ENCODE data around the gene NASP. TPM values are rescaled to one million over a fixed set of nuclear protein-coding genes. Genes with fewer than 3 reads are reported as not detected.

Gene NASP, protein sequence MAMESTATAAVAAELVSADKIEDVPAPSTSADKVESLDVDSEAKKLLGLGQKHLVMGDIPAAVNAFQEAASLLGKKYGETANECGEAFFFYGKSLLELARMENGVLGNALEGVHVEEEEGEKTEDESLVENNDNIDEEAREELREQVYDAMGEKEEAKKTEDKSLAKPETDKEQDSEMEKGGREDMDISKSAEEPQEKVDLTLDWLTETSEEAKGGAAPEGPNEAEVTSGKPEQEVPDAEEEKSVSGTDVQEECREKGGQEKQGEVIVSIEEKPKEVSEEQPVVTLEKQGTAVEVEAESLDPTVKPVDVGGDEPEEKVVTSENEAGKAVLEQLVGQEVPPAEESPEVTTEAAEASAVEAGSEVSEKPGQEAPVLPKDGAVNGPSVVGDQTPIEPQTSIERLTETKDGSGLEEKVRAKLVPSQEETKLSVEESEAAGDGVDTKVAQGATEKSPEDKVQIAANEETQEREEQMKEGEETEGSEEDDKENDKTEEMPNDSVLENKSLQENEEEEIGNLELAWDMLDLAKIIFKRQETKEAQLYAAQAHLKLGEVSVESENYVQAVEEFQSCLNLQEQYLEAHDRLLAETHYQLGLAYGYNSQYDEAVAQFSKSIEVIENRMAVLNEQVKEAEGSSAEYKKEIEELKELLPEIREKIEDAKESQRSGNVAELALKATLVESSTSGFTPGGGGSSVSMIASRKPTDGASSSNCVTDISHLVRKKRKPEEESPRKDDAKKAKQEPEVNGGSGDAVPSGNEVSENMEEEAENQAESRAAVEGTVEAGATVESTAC
- total RNA-seq, result 100 to 1,000 TPM in 5 of 8 experiments, 10 to 100 TPM in 3; 34.6 to 392 (median 116) TPM

DNA sequence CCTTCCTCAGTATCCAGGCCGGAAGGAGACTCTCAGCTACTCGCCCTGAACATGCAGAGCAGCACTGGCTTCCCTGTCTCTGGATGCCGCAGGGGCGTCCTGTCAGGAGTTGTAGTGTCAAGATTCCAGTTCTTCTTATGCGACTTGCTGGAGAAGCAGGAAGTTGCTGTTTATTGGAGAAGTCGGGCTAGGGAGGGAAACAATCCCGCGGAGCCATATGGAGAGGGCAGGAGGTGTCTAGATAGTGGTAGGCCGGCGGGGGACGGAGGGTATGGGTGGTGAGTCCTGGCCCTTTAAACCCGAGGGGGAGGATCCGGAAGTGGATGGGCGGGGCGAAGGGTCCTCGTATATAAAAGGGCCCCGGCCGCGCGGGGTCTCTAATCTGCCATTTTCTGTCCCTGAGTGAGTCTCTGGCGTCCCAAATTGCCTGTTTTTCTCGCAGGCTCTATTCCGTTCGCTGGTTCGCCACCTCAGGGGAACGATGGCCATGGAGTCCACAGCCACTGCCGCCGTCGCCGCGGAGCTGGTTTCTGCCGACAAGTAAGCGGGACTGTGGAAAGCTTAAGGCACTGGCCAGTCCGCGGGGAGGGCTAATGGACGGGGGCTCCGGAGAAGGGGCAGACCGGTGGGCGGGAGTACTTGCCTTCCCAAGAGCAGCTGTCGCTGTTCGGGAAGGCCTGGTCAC lies at the start of gene NASP:
Gene NASP (plus strand): TSS at position 376 of the 685 bp plus-strand sequence. CDS start 106 bp downstream, at position 482.
- Histone ChIP-seq H3K4me3 (peak within 1 kb of the TSS; percentile 75 to 94 (median 89)), H3K27ac (peak within 1 kb of the TSS; percentile 75 to 78), H3K4me1 (replicated peaks in 1 of 2) (peaks cover 3 to 6% of the 10 kb centered on the region in 2 donors)
- peak; percentile 65 to 83 (median 77) for ATAC-seq (replicated peaks in 6 of 8)
- 0 to 1% (median 0%) methylated on average over 1 to 26 of the region's 41 CpGs; no CpG with 5 or more reads in 5 of the 10 experiments for WGBS, 10 experiments
- in situ Hi-C loops (cut with MboI; ENCODE audit: low pct_unique_long_range_greater_than_20kb in 2 of 9, low sequenced_read_pairs in 9 of 9, unreplicated experiment in 9 of 9), result no loop called here

DNA sequence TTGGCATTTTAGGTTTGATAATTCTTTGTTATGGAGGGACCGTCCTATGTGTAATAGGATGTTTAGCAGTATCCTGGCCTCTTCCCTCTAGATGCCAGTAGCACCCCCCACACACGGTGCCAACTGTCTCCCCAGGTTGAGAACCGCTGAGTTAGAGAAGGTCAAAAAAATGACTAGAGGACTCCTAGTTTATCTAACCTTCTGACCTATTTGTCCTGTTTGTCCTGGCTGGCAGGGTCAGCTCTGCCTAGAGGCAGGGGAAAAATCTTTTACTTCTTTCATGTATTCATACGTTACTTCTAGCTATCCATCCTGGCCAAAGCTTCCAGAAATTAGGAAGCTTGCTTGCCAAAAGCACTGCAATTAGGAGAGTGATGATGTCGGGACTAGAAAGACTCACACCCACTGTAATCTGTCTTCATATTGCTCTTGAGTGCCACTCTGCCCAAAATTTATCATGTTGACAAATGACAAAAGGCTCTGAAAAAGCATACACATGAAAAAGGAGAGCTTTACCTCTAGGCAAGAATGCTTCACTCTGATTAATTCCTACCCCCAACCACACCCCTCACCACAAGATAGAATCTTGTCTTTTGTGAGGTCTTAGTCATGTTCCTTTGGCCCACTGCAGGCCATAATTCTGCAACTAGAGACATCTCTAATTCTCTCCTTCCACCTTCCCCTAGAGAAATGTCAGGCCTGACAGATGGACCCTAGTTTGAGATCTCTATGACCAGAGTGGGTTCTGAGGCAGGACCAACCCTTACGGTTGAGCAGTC lies 47.7 kb upstream of the NASP start:
- H3K4me3 ChIP-seq, result no peak overlapping the region
- WGBS, 10 experiments, result 33 to 100% (median 55%) methylated on average over 1 to 6 of the region's 6 CpGs
- H3K27ac ChIP-seq, result no peak overlapping the region
- in situ Hi-C loops (cut with MboI; ENCODE audit: low pct_unique_long_range_greater_than_20kb in 2 of 9, low sequenced_read_pairs in 9 of 9, unreplicated experiment in 9 of 9), result no loop called here
- ATAC-seq (replicated peaks in 6 of 8), result peak in 5 of 8 experiments; percentile 32 to 66 (median 53)
- H3K4me1 ChIP-seq (replicated peaks in 1 of 2), result peaks cover 9 to 13% of the 10 kb centered on the region in 2 donors

DNA sequence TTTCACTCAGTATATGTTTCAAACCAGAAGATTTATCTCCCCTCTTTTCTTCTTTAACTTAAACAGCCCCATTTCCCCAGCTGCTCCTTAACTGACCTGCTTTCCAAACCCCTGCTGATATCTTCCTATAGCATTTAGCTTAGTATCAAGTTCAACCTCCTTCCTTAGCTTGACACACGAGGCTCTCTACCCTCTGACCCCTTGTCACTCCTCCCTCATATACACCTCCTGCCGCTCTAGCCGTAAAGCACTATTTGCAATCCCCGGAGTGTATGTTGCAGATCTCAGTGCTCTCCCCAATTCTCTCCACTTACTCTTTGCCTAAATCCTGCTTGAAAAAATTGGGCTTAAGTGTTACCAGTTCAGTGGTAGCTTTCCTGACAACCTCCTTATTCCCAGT lies 47.0 kb upstream of the NASP start:
- Histone ChIP-seq H3K4me3 (no peak overlapping the region), H3K4me1 (replicated peaks in 1 of 2) (peaks cover 9 to 13% of the 10 kb centered on the region in 2 donors), H3K27ac (no peak overlapping the region)
- 12 to 100% (median 60%) methylated on average over 1 to 4 of the region's 4 CpGs; no CpG with 5 or more reads in 1 of the 10 experiments for WGBS, 10 experiments
- in situ Hi-C loops (cut with MboI; ENCODE audit: low pct_unique_long_range_greater_than_20kb in 2 of 9, low sequenced_read_pairs in 9 of 9, unreplicated experiment in 9 of 9), result no loop called here
- peak in 2 of 8 experiments; percentile 16 to 21 for ATAC-seq (replicated peaks in 6 of 8)

DNA sequence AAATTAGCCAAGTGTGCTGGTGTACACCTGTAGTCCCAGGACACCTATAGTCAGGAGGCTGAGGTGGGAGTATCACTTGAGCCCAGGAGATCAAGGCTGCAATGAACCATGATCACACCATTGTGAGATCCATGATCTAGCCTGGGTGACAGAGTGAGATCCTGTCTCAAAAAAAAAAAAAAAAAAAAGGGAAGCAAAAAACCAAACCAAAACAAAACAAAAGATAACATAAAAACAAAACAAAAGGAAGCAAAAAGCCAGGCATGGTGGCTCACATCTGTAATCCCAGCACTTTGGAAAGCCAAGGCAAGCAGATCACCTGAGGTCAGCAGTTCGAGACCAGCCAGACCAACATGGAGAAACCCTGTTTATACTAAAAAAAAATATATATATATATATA lies 42.6 kb upstream of the NASP start:
- H3K4me3 ChIP-seq, result no peak overlapping the region
- 56 to 100% (median 85%) methylated on average over 1 of the region's 1 CpG; no CpG with 5 or more reads in 2 of the 10 experiments for WGBS, 10 experiments
- in situ Hi-C loops (cut with MboI; ENCODE audit: low pct_unique_long_range_greater_than_20kb in 2 of 9, low sequenced_read_pairs in 9 of 9, unreplicated experiment in 9 of 9), result no loop called here
- ATAC-seq (replicated peaks in 6 of 8), result no peak
- peaks cover 6 to 9% of the 10 kb centered on the region in 2 donors for H3K4me1 ChIP-seq (replicated peaks in 1 of 2)
- no peak overlapping the region for H3K27ac ChIP-seq

DNA sequence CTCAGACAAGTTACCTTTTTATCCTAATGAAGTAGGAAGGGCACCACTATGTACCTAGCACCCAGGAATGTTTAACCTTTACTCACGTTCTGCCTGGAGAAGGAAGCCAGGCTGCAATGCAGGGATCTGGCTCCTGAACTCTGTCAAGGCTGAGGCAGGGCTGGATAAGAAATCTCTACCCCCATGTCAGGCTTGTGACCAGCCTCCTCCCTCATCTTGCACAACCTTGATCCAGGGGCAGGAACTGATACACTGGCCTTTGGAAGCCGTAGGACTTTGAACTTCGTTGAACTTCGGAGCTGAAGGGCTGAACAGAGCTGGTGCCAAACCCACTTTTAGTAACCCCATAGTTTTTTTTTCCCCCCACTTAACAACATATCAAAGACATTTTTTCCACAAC lies 41.2 kb upstream of the NASP start:
- H3K4me3 ChIP-seq, result no peak overlapping the region
- in situ Hi-C loops (cut with MboI; ENCODE audit: low pct_unique_long_range_greater_than_20kb in 2 of 9, low sequenced_read_pairs in 9 of 9, unreplicated experiment in 9 of 9), result no loop called here
- WGBS, 10 experiments, result 57 to 100% (median 87%) methylated on average over 1 to 4 of the region's 4 CpGs; no CpG with 5 or more reads in 2 of the 10 experiments
- H3K4me1 ChIP-seq (replicated peaks in 1 of 2), result no peaks in the 10 kb centered on the region
- no peak for ATAC-seq (replicated peaks in 6 of 8)
- no peak overlapping the region for H3K27ac ChIP-seq

DNA sequence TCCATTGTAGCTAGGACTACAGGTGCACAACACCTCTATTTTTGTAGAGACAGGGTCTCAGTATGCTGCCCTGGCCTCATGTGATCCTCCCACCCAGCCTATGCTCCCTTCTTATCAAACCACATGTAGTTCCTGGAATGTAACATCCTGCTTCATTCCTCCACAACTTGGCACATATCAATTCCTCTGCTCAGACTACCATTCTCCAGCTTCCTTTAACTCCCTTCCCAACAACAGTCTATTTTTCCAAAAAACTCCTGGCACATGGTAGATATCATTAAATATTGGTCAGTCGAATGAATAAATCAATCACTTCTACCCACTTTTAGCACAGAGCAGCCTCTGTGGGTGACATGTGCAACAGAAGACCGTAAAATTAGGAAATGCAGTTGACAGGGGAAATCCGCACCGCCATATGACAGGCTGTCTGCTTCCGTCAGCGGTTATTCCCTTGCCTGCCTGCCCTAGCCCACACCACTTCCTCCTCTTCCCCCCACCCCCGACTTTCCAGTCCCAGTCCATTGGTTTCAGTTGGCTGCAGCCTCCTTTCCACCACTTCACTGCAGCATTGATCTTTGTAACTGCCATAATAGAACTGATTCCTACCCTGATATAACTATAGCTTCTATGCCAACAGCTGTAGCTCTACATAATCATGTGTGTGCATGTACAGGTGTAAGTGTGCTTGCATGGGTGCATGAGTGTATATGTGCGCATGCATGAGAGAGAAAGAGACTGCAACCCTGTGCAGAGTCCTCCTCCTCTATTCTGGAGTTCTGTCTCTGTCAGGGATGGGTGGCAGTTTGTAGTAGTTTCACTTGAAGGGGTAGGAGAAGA lies 40.0 kb upstream of the NASP start:
- Histone ChIP-seq H3K27ac (no peak overlapping the region), H3K4me1 (replicated peaks in 1 of 2) (no peaks in the 10 kb centered on the region), H3K4me3 (no peak overlapping the region)
- ATAC-seq (replicated peaks in 6 of 8), result peak in 4 of 8 experiments; percentile 22 to 46 (median 32)
- in situ Hi-C loops (cut with MboI; ENCODE audit: low pct_unique_long_range_greater_than_20kb in 2 of 9, low sequenced_read_pairs in 9 of 9, unreplicated experiment in 9 of 9), result no loop called here
- 0 to 100% (median 52%) methylated on average over 1 to 8 of the region's 8 CpGs; no CpG with 5 or more reads in 1 of the 10 experiments for WGBS, 10 experiments

DNA sequence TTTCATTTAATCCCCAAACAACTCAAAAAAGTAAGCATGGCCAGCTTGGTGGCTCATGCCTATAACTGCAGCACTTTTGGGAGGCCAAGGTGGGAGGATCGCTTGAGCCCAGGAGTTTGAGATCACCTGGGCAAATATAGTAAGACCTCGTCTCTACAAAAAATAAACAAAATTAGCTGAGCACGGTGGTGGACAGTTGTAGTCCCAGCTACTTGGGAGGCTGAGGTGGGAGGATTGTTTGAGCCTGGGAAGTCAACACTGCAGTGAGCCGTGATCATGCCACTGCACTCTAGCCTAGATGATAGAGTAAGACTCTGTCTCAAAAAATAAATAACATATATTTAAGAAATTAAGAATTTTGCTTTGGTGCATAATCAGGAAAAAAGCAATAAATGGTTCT lies 39.3 kb upstream of the NASP start:
- Histone ChIP-seq H3K4me3 (no peak overlapping the region), H3K27ac (no peak overlapping the region), H3K4me1 (replicated peaks in 1 of 2) (no peaks in the 10 kb centered on the region)
- no peak for ATAC-seq (replicated peaks in 6 of 8)
- in situ Hi-C loops (cut with MboI; ENCODE audit: low pct_unique_long_range_greater_than_20kb in 2 of 9, low sequenced_read_pairs in 9 of 9, unreplicated experiment in 9 of 9), result no loop called here
- WGBS, 10 experiments, result 69 to 100% (median 87%) methylated on average over 1 to 4 of the region's 4 CpGs; no CpG with 5 or more reads in 1 of the 10 experiments

DNA sequence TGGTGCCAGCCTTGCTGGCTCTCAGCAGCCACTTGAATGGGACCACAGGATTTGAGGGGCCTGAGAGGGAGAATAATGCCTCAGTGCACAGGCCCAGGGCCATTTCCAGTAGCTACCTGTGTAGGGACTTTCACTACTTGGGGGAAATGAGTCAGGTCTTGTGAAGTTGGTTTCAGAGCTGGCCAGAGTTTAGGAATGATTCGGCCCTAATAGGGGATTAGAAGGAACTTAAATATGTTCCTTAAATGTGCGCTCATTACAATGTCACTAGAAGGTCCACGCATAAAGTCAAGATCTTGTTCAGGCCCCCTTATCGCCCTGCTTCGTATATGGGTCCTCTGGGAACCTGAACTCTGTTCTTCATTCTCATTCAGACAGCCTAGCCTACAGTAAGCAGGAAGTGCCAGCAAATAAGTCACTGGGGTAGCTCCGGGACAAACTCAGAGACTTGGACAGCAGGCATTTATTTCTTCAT lies 38.8 kb upstream of the NASP start:
- no peak overlapping the region for H3K27ac ChIP-seq
- peaks cover 2% of the 10 kb centered on the region in 2 donors for H3K4me1 ChIP-seq (replicated peaks in 1 of 2)
- in situ Hi-C loops (cut with MboI; ENCODE audit: low pct_unique_long_range_greater_than_20kb in 2 of 9, low sequenced_read_pairs in 9 of 9, unreplicated experiment in 9 of 9), result no loop called here
- WGBS, 10 experiments, result 55 to 89% (median 73%) methylated on average over 2 to 6 of the region's 6 CpGs; no CpG with 5 or more reads in 2 of the 10 experiments
- no peak for ATAC-seq (replicated peaks in 6 of 8)
- H3K4me3 ChIP-seq, result no peak overlapping the region

DNA sequence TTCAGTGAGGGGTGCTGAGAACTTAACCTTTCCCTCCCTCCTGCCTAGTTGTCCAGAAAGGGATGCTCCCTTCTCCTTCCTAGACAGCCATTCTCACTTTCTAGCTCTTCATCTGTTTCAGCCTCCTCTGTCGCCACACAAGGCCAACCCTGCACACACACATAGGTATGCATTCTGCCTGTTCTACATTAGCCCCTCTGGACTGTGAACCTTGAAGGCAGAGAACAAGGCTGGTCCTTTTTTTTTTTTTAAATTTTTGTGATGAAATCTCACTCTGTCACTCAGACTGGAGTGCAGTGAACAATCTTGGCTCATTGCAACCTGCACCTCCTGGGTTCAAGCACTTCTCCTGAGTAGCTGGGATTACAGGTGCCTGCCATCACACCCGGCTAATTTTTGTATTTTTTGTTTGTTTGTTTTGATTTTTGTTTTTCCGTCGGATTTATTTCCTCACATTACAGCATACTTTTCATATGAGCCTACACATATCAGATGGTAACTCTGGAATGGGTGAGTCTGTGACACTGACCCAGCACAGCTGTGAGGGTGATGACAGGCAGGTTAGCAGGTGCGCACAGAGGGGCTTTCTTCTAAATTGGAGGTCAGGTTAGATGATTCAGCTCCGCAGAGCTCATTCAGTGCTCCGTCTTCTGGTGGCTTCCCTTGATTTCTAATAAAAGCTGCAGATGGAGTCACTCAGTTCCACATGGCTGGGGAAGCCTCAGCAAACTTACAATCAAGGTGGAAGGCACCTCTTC lies 38.1 kb upstream of the NASP start:
- Histone ChIP-seq H3K4me1 (replicated peaks in 1 of 2) (peaks cover 5 to 6% of the 10 kb centered on the region in 2 donors), H3K4me3 (no peak overlapping the region), H3K27ac (no peak overlapping the region)
- WGBS, 10 experiments, result 12 to 100% (median 86%) methylated on average over 2 to 7 of the region's 7 CpGs
- no peak for ATAC-seq (replicated peaks in 6 of 8)
- in situ Hi-C loops (cut with MboI; ENCODE audit: low pct_unique_long_range_greater_than_20kb in 2 of 9, low sequenced_read_pairs in 9 of 9, unreplicated experiment in 9 of 9), result no loop called here

DNA sequence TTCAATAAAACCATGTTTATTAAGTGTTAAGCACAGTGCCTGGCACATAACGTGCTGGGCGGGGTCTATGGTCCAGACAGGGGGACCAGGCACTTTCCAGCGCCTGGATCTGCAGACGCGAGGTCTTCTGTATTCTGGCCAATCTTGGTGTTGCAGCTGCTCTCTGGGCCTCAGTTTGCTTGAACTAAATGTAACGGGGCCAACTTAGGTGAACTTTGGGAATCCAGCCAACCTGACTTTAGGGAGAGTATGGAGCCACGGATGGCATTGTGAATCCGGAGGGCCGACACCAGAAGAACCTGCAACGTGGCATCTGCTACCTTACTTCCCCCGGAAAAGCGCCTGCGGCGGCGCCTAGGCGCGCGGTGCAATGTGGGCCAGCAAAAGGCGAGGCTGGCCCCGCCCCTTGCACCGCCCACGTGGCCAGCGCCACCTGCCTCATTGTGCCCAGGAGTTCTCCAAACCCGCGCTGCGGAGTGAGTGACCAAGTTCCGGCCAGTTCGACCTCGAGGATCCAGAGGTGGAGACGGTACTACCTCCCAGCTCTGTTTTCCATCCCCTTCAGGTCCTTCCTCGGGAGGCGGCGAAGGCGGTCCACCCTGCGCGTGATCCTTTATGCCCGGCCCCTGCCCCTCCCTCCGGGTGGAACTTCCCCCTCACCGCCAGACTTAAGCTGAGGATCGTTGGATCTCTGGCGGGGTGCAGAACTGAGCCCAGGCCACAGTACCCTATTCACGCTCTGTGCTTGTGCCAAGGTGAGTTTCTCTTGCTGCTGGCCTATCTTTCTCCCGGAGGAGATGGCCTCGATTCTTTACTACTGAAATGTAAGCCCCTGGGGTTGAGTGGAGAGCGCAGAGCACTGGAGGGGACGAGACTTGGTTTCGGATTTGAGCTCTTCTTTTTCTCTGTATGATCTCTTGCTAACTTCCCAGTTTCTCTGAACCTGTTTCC lies 33.2 kb upstream of the NASP start, which contains the start of gene AKR1A1:
Gene AKR1A1 (plus strand): TSS at position 426 of the 951 bp plus-strand sequence. CDS start 10,969 bp downstream, outside the sequence.
- peaks cover 13 to 16% of the 10 kb centered on the region in 2 donors for H3K4me1 ChIP-seq (replicated peaks in 1 of 2)
- in situ Hi-C loops (cut with MboI; ENCODE audit: low pct_unique_long_range_greater_than_20kb in 2 of 9, low sequenced_read_pairs in 9 of 9, unreplicated experiment in 9 of 9), result loop anchor here in 1 of 9 experiments (25.0 kb wide), 1 partner anchor 188 kb away; no protein-coding TSS in a partner anchor
- peak; percentile 91 to 96 (median 94) for ATAC-seq (replicated peaks in 6 of 8)
- H3K4me3 ChIP-seq, result peak within 1 kb of the TSS; percentile 54 to 80 (median 59)
- peak within 1 kb of the TSS; percentile 90 to 96 for H3K27ac ChIP-seq
- WGBS, 10 experiments, result 0 to 15% (median 0%) methylated on average over 1 to 29 of the region's 47 CpGs; no CpG with 5 or more reads in 1 of the 10 experiments

All from motor neuron (in vitro differentiated cells).